Ureter (tissue), 1 donor: ENCODE measurements around the gene ANKRD31. TPM values are rescaled to one million over a fixed set of nuclear protein-coding genes. Genes with fewer than 3 reads are reported as not detected.
A peak's percentile ranks its signal among the peaks of the same experiment; 100 is the strongest.

Experiments used
- DNase-seq: peaks from one replicate; pipeline ENCODE4 v3.0.0-alpha.2; 2020; ENCODE audit warnings: low spot score
- total RNA-seq: library from RNA; stranded (reverse); gene quantifications from one replicate; pipeline ENCODE4 v1.2.4, GENCODE V29; 2023
- donor health status: DM: yes; HTN: yes; CAD: no.

Gene ANKRD31
- total RNA-seq, 1 donor from 2014 or later = 1.0 TPM

GRCh38 chr5:75034137-75034739 is 202.4 kb downstream of the ANKRD31 start:
- DNase-seq = peak; percentile 73

- no peak for DNase-seq
Measured at GRCh38 chr5:75031366-75031765, 205.3 kb downstream of the ANKRD31 start.

GRCh38 chr5:75028090-75028489 is 208.6 kb downstream of the ANKRD31 start:
- no peak for DNase-seq

- no peak for DNase-seq
Measured at GRCh38 chr5:75023368-75024159, 213.1 kb downstream of the ANKRD31 start.

- no peak for DNase-seq
Measured at GRCh38 chr5:75021800-75022199, 214.9 kb downstream of the ANKRD31 start.

GRCh38 chr5:75021219-75021618 is 215.5 kb downstream of the ANKRD31 start:
- DNase-seq = no peak

- DNase-seq = no peak
Measured at GRCh38 chr5:75020016-75020656, 216.5 kb downstream of the ANKRD31 start.

- DNase-seq = no peak
Measured at GRCh38 chr5:75018805-75019587, 217.7 kb downstream of the ANKRD31 start.

Other genes with a start within 250 kb of the ANKRD31 start
- gene GCNT4, start 184.3 kb downstream of the ANKRD31 start, total RNA-seq = 17.8 TPM
- 97.1 TPM for gene HMGCR, start 100.3 kb upstream of the ANKRD31 start, total RNA-seq